Bronchial smooth muscle cell (primary cell): Measurements from ENCODE around the gene MCM10. TPM values are rescaled to one million over a fixed set of nuclear protein-coding genes. Genes with fewer than 3 reads are reported as not detected.

Experiments used
- total RNA-seq: library from RNA; depleted of rRNA; stranded (reverse); fragments of >200 nt; gene quantifications from 2 replicates; pipeline ENCODE4 v1.2.1, GENCODE V29; 2014

MCM10 gene
- total RNA-seq, result 0.34 and 1.3 TPM in 2 replicates

GRCh38 chr10:13160934-13161856 is at the start of gene MCM10:
Gene MCM10, plus strand, starts transcription at chr10:13161558. Its CDS starts 2,645 bp downstream, at chr10:13164203.

DNA sequence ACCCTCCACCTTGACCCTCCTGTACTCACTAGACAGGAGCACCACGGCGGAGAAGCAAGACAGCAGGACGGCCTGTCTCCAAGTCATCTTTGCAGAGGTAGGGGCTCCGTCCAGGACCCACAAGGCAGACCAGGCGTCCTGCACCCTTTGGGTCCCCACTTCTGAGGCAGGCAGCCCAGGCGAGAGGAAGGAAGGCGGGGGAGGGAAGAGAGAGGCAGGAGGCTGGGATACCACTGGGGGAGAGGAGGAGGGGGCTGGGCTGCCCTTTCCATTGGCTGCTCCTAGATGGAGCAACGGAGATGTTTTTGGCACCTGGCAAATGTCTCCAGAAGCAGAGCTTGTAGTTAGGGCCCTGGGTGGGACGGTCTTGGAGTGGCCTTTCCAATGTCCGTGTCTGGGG is 72.8 kb downstream of the MCM10 start, which contains the start of gene UCMA:
TSS of gene UCMA (minus strand) at position 203 of the 400 bp plus-strand sequence. CDS start at position 87, 116 bp downstream.

Other genes starting within 250 kb of the MCM10 start
- gene CCDC3, start 159.8 kb upstream of the MCM10 start, total RNA-seq, result 0.16 and 0.17 TPM in 2 replicates
- gene OPTN, start 61.4 kb upstream of the MCM10 start, total RNA-seq, result 81.3 and 146 TPM in 2 replicates
- not detected in 2 replicates for gene UCMA, start 72.8 kb downstream of the MCM10 start, total RNA-seq
- 17.8 and 25.4 TPM in 2 replicates for gene PHYH, start 138.5 kb downstream of the MCM10 start, total RNA-seq
- gene SEPHS1, start 186.7 kb downstream of the MCM10 start, total RNA-seq, result 22.9 and 28.2 TPM in 2 replicates